Muscle layer of colon (tissue), 2 donors: ENCODE data around the gene IL17B.

ENCODE experiments used
- H3K27ac ChIP-seq: one replicate; pipeline ENCODE4 v1.7.0; 2013; ENCODE audit warnings: low read depth, mild to moderate bottlenecking, low read length, moderate library complexity
- H3K27me3 ChIP-seq, 2 donors: one replicate each; pipeline ENCODE4 v1.7.0; 2013; ENCODE audit warnings: low read length in 2 of 2, mild to moderate bottlenecking in 2 of 2; ENCODE audit not compliant: insufficient read depth in 2 of 2, control insufficient read depth in 1 of 2
- H3K36me3 ChIP-seq: one replicate; pipeline ENCODE4 v1.7.0; 2013; ENCODE audit warnings: mild to moderate bottlenecking, low read length; ENCODE audit not compliant: insufficient read depth
- H3K4me1 ChIP-seq: one replicate; pipeline ENCODE4 v1.7.0; 2013; ENCODE audit warnings: mild to moderate bottlenecking, low read length; ENCODE audit not compliant: insufficient read depth
- H3K4me3 ChIP-seq, 2 donors: one replicate each; pipeline ENCODE4 v1.7.0; 2013; ENCODE audit warnings: low read length in 2 of 2, low read depth in 1 of 2, mild to moderate bottlenecking in 1 of 2, moderate library complexity in 1 of 2
- H3K9ac ChIP-seq: one replicate; pipeline ENCODE4 v1.7.0; 2013; ENCODE audit warnings: low read length
- H3K9me3 ChIP-seq: one replicate; pipeline ENCODE4 v1.7.0; 2013; ENCODE audit warnings: mild to moderate bottlenecking, low read length
- donor health status: abdominal sarcoma.
- donor health status: Adenocarcinoma of cecum.

Gene IL17B

GRCh38 chr5:149413477-149414210 is 34.6 kb upstream of the IL17B start:
- peaks cover 44% of the 10 kb centered on the region for H3K4me1 ChIP-seq
- H3K36me3 ChIP-seq, result peaks cover 97% of the 10 kb centered on the region
- peak overlapping the region; percentile 99 for H3K27ac ChIP-seq
- peak overlapping the region; percentile 83 to 98 for H3K4me3 ChIP-seq
- H3K9ac ChIP-seq, result peak overlapping the region; percentile 98
- no peaks in the 10 kb centered on the region for H3K27me3 ChIP-seq
- H3K9me3 ChIP-seq, result no peaks in the 10 kb centered on the region

- Histone ChIP-seq H3K9me3 (no peaks in the 10 kb centered on the region), H3K4me3 (peak overlapping the region; percentile 83 to 98), H3K9ac (peak overlapping the region; percentile 98), H3K4me1 (peaks cover 39% of the 10 kb centered on the region), H3K27me3 (no peaks in the 10 kb centered on the region), H3K27ac (peak overlapping the region; percentile 99), H3K36me3 (peaks cover 98% of the 10 kb centered on the region)
These were observed 33.8 kb upstream of the IL17B start for GRCh38 chr5:149412783-149413476.

- Histone ChIP-seq H3K27ac (peak overlapping the region; percentile 99), H3K27me3 (no peaks in the 10 kb centered on the region), H3K9ac (peak overlapping the region; percentile 98), H3K4me3 (peak overlapping the region; percentile 98 to 99), H3K4me1 (peaks cover 29% of the 10 kb centered on the region), H3K9me3 (no peaks in the 10 kb centered on the region), H3K36me3 (peaks cover 97% of the 10 kb centered on the region)
These were observed 32.8 kb upstream of the IL17B start for GRCh38 chr5:149411738-149412519.

GRCh38 chr5:149410721-149411432 is 31.8 kb upstream of the IL17B start:
- H3K27ac ChIP-seq, result peak overlapping the region; percentile 99
- no peaks in the 10 kb centered on the region for H3K27me3 ChIP-seq
- peak overlapping the region; percentile 98 to 99 for H3K4me3 ChIP-seq
- peaks cover 24% of the 10 kb centered on the region for H3K4me1 ChIP-seq
- H3K36me3 ChIP-seq, result peaks cover 86% of the 10 kb centered on the region
- no peaks in the 10 kb centered on the region for H3K9me3 ChIP-seq
- H3K9ac ChIP-seq, result peak overlapping the region; percentile 99

- H3K27me3 ChIP-seq, result no peaks in the 10 kb centered on the region
- no peaks in the 10 kb centered on the region for H3K9me3 ChIP-seq
- peaks cover 24% of the 10 kb centered on the region for H3K4me1 ChIP-seq
- peak overlapping the region; percentile 99 for H3K27ac ChIP-seq
- peak overlapping the region; percentile 98 to 99 for H3K4me3 ChIP-seq
- H3K36me3 ChIP-seq, result peaks cover 78% of the 10 kb centered on the region
- H3K9ac ChIP-seq, result peak overlapping the region; percentile 99
These were observed 31.0 kb upstream of the IL17B start for GRCh38 chr5:149410071-149410470.

- H3K9ac ChIP-seq, result peak overlapping the region; percentile 99
- no peaks in the 10 kb centered on the region for H3K27me3 ChIP-seq
- no peaks in the 10 kb centered on the region for H3K9me3 ChIP-seq
- H3K4me3 ChIP-seq, result peak overlapping the region; percentile 98 to 99
- H3K27ac ChIP-seq, result peak overlapping the region; percentile 99
- H3K4me1 ChIP-seq, result peaks cover 24% of the 10 kb centered on the region
- H3K36me3 ChIP-seq, result peaks cover 72% of the 10 kb centered on the region
These were observed 30.3 kb upstream of the IL17B start for GRCh38 chr5:149409268-149409948.

- H3K4me1 ChIP-seq, result peaks cover 31% of the 10 kb centered on the region
- H3K36me3 ChIP-seq, result peaks cover 64% of the 10 kb centered on the region
- peak overlapping the region; percentile 99 for H3K9ac ChIP-seq
- H3K9me3 ChIP-seq, result no peaks in the 10 kb centered on the region
- no peaks in the 10 kb centered on the region for H3K27me3 ChIP-seq
- peak overlapping the region; percentile 98 to 99 for H3K4me3 ChIP-seq
- peak overlapping the region; percentile 99 for H3K27ac ChIP-seq
These were observed 29.4 kb upstream of the IL17B start for GRCh38 chr5:149408252-149409099.

- peaks cover 32% of the 10 kb centered on the region for H3K4me1 ChIP-seq
- peak overlapping the region; percentile 99 for H3K27ac ChIP-seq
- H3K4me3 ChIP-seq, result peak overlapping the region; percentile 98 to 99
- H3K9me3 ChIP-seq, result no peaks in the 10 kb centered on the region
- peaks cover 55% of the 10 kb centered on the region for H3K36me3 ChIP-seq
- no peaks in the 10 kb centered on the region for H3K27me3 ChIP-seq
- H3K9ac ChIP-seq, result peak overlapping the region; percentile 99
These were observed 28.5 kb upstream of the IL17B start for GRCh38 chr5:149407323-149408251.

- H3K36me3 ChIP-seq, result peaks cover 49% of the 10 kb centered on the region
- peak overlapping the region; percentile 98 to 99 for H3K4me3 ChIP-seq
- H3K27me3 ChIP-seq, result no peaks in the 10 kb centered on the region
- no peaks in the 10 kb centered on the region for H3K9me3 ChIP-seq
- peak overlapping the region; percentile 99 for H3K9ac ChIP-seq
- H3K27ac ChIP-seq, result peak overlapping the region; percentile 99
- peaks cover 32% of the 10 kb centered on the region for H3K4me1 ChIP-seq
These were observed 27.9 kb upstream of the IL17B start for GRCh38 chr5:149406979-149407306.
